WERI-Rb-1 (cell line): ENCODE data around the gene DIS3L.
"Not testable (repeated sequence)": the region's sequence is repeated elsewhere in the genome, so short reads cannot be mapped to it uniquely, and the experiment has no call there.

Experiments used
- DNase-seq: peaks from one replicate; pipeline ENCODE4 v3.0.0-alpha.2; 2020
- H3K27ac ChIP-seq: fragments of 250-450 bp; sonication (Bioruptor Pico); 2 replicates; pipeline ENCODE4 v1.5.1; 2020; ENCODE audit warnings: mild to moderate bottlenecking, moderate library complexity
- H3K27me3 ChIP-seq: fragments of 250-450 bp; sonication (Bioruptor Pico); 2 replicates; pipeline ENCODE4 v1.5.1; 2021; ENCODE audit warnings: mild to moderate bottlenecking, low read depth, moderate library complexity; ENCODE audit not compliant: insufficient read depth, severe bottlenecking
- H3K36me3 ChIP-seq: fragments of 250-450 bp; sonication (Bioruptor Pico); 2 replicates; pipeline ENCODE4 v1.5.1; 2020; ENCODE audit warnings: mild to moderate bottlenecking, moderate library complexity
- H3K4me3 ChIP-seq: 2 replicates; pipeline ENCODE4 v1.5.1; 2011; ENCODE audit warnings: low read depth, mild to moderate bottlenecking, control low read depth, low read length
- H3K9me3 ChIP-seq: fragments of 250-450 bp; sonication (Bioruptor Pico); 2 replicates; pipeline ENCODE4 v1.5.1; 2021; ENCODE audit warnings: mild to moderate bottlenecking, moderate library complexity; ENCODE audit not compliant: severe bottlenecking
- TF ChIP-seq, protein P1 (sequence below): IDR thresholded peaks from 2 replicates; pipeline ENCODE4 v1.5.1; 2011; ENCODE audit warnings: low read depth, mild to moderate bottlenecking, control low read depth, inconsistent platforms, low read length

DIS3L gene

DNA sequence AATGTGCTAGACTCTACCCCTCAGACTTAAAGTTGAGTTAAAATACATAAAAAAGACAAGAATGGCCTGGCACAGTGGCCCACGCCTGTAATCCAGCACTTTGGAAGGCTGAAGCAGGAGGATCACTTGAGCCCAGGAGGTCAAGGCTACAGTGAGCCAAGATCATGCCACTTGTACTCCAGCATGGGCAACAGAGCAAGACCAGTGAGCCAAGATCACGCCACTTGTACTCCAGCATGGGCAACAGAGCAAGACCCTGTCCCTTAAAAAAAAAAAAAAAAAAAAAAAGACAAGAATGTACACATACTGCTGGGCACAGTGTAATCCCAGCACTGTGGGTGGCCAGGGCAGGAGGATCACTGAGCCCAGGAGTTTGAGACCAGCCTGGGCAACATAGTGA, 17.4 kb downstream of the DIS3L start:
- Histone ChIP-seq H3K36me3 (peaks cover 32% of the 10 kb centered on the region), H3K9me3 (no peaks in the 10 kb centered on the region), H3K27me3 (no peaks in the 10 kb centered on the region), H3K4me3 (no peak overlapping the region), H3K27ac (no peak overlapping the region)
- DNase-seq, result no peak
- TF ChIP-seq, protein P1, sequence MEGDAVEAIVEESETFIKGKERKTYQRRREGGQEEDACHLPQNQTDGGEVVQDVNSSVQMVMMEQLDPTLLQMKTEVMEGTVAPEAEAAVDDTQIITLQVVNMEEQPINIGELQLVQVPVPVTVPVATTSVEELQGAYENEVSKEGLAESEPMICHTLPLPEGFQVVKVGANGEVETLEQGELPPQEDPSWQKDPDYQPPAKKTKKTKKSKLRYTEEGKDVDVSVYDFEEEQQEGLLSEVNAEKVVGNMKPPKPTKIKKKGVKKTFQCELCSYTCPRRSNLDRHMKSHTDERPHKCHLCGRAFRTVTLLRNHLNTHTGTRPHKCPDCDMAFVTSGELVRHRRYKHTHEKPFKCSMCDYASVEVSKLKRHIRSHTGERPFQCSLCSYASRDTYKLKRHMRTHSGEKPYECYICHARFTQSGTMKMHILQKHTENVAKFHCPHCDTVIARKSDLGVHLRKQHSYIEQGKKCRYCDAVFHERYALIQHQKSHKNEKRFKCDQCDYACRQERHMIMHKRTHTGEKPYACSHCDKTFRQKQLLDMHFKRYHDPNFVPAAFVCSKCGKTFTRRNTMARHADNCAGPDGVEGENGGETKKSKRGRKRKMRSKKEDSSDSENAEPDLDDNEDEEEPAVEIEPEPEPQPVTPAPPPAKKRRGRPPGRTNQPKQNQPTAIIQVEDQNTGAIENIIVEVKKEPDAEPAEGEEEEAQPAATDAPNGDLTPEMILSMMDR, result no peak

DNA sequence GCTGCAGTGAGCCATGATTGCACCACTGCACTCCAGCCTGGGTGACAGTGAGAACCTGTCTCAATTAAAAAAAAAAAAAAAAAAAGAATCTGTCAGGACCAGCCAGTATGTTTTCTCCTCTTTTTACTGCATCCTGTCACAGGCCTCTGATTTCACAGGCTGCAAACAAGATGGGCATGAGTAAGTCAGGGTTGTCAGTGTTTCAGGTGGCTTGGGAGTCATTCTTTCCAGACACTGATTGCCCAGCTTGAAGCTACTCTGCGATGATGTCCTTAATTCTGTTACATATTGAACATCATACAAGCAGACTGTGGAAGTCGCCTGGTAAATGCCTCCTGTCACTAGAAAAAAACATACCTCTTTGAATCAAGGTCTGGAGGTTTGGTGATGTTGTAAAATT, 18.8 kb downstream of the DIS3L start:
- no peak for DNase-seq
- H3K4me3 ChIP-seq, result no peak overlapping the region
- no peaks in the 10 kb centered on the region for H3K9me3 ChIP-seq
- TF ChIP-seq, protein P1, result no peak
- no peak overlapping the region for H3K27ac ChIP-seq
- H3K36me3 ChIP-seq, result peaks cover 32% of the 10 kb centered on the region
- no peaks in the 10 kb centered on the region for H3K27me3 ChIP-seq

DNA sequence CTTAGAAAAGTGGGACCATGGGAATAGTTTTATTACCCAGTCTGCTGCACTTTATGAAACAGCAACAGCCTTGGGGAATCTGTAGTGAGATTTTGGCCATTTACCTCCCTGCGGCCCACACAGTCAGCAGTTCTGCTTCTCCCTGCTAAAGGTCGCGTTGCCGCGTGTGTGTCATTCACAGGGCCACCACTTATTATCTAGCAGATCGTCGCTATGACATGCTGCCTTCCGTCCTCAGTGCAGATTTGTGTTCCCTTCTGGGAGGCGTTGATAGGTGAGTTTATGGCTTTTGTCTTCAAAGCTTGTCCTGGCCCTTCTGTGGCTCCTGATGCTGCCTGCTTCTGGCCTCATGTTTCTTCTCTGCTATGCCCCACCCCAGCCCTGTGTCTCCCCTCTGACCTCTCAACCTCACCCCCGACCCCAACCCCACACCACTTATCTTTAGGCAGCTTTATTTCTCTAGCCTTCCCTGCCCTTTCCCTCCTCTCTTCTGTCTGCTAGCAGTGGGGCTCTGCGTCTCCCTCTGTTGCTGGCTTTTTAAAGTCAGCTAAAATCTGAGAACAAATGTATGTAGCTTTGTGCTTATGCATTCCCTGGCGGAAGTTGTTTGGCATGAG, 30.1 kb downstream of the DIS3L start:
- H3K4me3 ChIP-seq, result no peak overlapping the region
- no peaks in the 10 kb centered on the region for H3K9me3 ChIP-seq
- no peak overlapping the region for H3K27ac ChIP-seq
- H3K27me3 ChIP-seq, result no peaks in the 10 kb centered on the region
- peaks cover 76% of the 10 kb centered on the region for H3K36me3 ChIP-seq
- TF ChIP-seq, protein P1, result no peak
- no peak for DNase-seq

DNA sequence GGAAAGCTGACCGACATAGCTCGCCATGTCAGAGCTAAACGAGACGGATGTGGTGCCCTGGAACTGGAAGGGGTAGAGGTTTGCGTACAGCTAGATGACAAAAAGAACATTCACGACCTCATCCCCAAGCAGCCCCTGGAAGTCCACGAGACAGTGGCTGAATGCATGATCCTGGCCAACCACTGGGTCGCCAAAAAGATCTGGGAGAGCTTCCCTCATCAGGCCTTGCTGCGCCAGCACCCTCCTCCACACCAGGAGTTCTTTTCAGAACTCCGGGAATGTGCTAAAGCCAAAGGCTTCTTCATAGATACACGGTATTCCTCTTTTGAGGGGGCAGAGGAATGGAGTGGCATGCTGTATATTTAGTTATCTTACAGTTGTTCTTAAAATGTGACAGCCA, 32.7 kb downstream of the DIS3L start:
- TF ChIP-seq, protein P1, result no peak
- Histone ChIP-seq H3K9me3 (no peaks in the 10 kb centered on the region), H3K4me3 (no peak overlapping the region), H3K27ac (no peak overlapping the region), H3K27me3 (no peaks in the 10 kb centered on the region), H3K36me3 (peaks cover 77% of the 10 kb centered on the region)
- no peak for DNase-seq

DNA sequence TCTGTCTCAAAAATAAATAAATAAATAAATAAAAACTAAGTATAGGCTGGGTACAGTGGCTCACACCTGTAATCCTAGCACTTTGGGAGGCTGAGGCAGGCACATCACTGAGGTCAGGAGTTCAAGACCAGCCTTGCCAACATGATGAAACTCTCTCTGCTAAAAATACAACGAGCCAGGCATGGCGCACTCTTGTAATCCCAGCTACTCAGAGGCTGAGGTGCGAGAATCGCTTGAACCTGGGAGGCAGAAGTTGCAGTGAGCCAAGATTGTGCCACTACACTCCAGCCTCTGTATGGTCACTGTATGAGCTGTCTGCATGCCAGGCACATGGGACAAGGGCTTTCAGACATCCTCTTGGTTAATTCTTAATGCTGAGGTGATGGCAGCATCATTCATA, 34.4 kb downstream of the DIS3L start:
- Histone ChIP-seq H3K27me3 (no peaks in the 10 kb centered on the region), H3K36me3 (peaks cover 77% of the 10 kb centered on the region), H3K27ac (no peak overlapping the region), H3K4me3 (no peak overlapping the region), H3K9me3 (no peaks in the 10 kb centered on the region)
- TF ChIP-seq, protein P1, result no peak
- no peak for DNase-seq

DNA sequence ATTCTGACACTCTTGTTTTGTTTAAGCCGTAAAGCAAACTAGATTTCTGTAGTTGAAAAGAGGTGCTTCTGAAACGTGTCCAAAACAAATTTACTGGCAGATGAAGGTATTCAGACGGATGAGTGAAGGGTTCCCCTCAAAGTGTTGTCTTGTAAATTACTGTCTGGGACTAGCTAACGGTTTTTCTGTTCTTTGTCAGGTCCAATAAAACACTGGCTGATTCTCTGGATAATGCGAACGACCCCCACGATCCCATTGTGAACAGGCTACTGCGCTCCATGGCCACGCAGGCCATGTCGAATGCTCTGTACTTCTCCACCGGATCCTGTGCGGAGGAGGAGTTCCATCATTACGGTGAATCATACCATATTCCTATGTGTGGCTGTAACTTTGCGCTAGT, 35.4 kb downstream of the DIS3L start:
- Histone ChIP-seq H3K9me3 (no peaks in the 10 kb centered on the region), H3K27ac (no peak overlapping the region), H3K27me3 (no peaks in the 10 kb centered on the region), H3K36me3 (peaks cover 78% of the 10 kb centered on the region), H3K4me3 (no peak overlapping the region)
- no peak for DNase-seq
- TF ChIP-seq, protein P1, result no peak

DNA sequence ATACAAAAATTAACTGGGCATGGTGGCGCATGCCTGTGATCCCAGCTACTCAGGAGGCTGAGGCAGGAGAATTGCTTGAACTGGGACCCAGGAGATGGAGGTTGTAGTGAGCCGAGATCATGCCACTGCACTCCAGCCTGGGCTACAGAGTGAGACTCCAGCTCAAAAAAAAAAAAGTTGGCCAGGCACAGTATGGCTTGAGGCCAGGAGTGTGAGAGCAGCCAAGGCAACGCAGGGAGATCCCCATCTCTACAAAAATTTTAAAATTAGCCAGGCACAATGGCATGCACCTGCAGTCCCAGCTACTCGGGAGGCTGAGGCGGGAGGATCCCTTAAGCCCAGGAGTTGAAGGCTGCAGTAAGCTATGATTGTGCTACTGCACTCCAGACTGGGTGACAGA, 55.2 kb downstream of the DIS3L start:
- DNase-seq, H3K27me3 ChIP-seq: not testable (repeated sequence)
- peaks cover 43% of the 10 kb centered on the region for H3K36me3 ChIP-seq

More for the DNA sequence above, 55.2 kb downstream of the DIS3L start:
- H3K27ac ChIP-seq, H3K4me3 ChIP-seq, H3K9me3 ChIP-seq: not testable (repeated sequence)
